ENCODE data around the gene STPG3.

STPG3 gene

GRCh38 chr9:137251194-137251461 is at the start of gene STPG3:
Gene STPG3, plus strand, starts transcription at chr9:137251286. Its CDS starts 1 bp downstream, at chr9:137251287.
- Mint-ChIP-seq H3K36me3 (ENCODE audit: low read depth) (no peaks in the 10 kb centered on the region), H3K4me1 (peaks cover 5% of the 10 kb centered on the region), H3K27ac (peak within 1 kb of the TSS in 2 of 3 experiments; percentile 31 to 35), H3K4me3 (peak within 1 kb of the TSS in 2 of 3 experiments; percentile 55), H3K27me3 (ENCODE audit: low read depth) (no peaks in the 10 kb centered on the region), H3K9me3 (no peaks in the 10 kb centered on the region)
- TF ChIP-seq CTCF (IDR thresholded peaks at IDR 0.05; ENCODE audit: unreplicated experiment in 3 of 3) = no peak

GRCh38 chr9:137202966-137203365 is 48.1 kb upstream of the STPG3 start:
- peak overlapping the region; percentile 38 to 58 (median 42) for H3K4me3 Mint-ChIP-seq
- H3K36me3 Mint-ChIP-seq (ENCODE audit: low read depth) = peaks cover 9% of the 10 kb centered on the region
- H3K4me1 Mint-ChIP-seq = peaks cover 18% of the 10 kb centered on the region
- H3K9me3 Mint-ChIP-seq = no peaks in the 10 kb centered on the region
- H3K27ac Mint-ChIP-seq = no peak overlapping the region
- no peak for TF ChIP-seq CTCF (IDR thresholded peaks at IDR 0.05; ENCODE audit: unreplicated experiment in 3 of 3)
- H3K27me3 Mint-ChIP-seq (ENCODE audit: low read depth) = peaks cover 4% of the 10 kb centered on the region

GRCh38 chr9:137204731-137205125 is 46.4 kb upstream of the STPG3 start:
- Mint-ChIP-seq H3K4me1 (peaks cover 18% of the 10 kb centered on the region), H3K9me3 (no peaks in the 10 kb centered on the region), H3K27me3 (ENCODE audit: low read depth) (peaks cover 4% of the 10 kb centered on the region), H3K4me3 (peak overlapping the region; percentile 94 to 96 (median 95)), H3K36me3 (ENCODE audit: low read depth) (peaks cover 9% of the 10 kb centered on the region), H3K27ac (peak overlapping the region; percentile 40 to 82 (median 50))
- TF ChIP-seq CTCF (IDR thresholded peaks at IDR 0.05; ENCODE audit: unreplicated experiment in 3 of 3) = no peak

- peak within 1 kb of the TSS; percentile 40 to 82 (median 79) for H3K27ac Mint-ChIP-seq
- H3K36me3 Mint-ChIP-seq (ENCODE audit: low read depth) = peaks cover 9% of the 10 kb centered on the region
- no peaks in the 10 kb centered on the region for H3K9me3 Mint-ChIP-seq
- no peak for TF ChIP-seq CTCF (IDR thresholded peaks at IDR 0.05; ENCODE audit: unreplicated experiment in 3 of 3)
- H3K4me3 Mint-ChIP-seq = peak within 1 kb of the TSS; percentile 94 to 96 (median 95)
- peaks cover 18% of the 10 kb centered on the region for H3K4me1 Mint-ChIP-seq
- H3K27me3 Mint-ChIP-seq (ENCODE audit: low read depth) = peaks cover 4% of the 10 kb centered on the region
These were observed 45.7 kb upstream of the STPG3 start, which contains the start of the genes NDOR1 and TMEM203 for GRCh38 chr9:137205126-137206069. Gene NDOR1, plus strand, starts transcription at chr9:137205700. Its CDS starts 78 bp downstream, at chr9:137205778. Gene TMEM203, minus strand, starts transcription at chr9:137205648. Its CDS starts 234 bp downstream, at chr9:137205414.

- peak overlapping the region in 2 of 3 experiments; percentile 59 to 79 for H3K27ac Mint-ChIP-seq
- peaks cover 4% of the 10 kb centered on the region for H3K27me3 Mint-ChIP-seq (ENCODE audit: low read depth)
- H3K4me1 Mint-ChIP-seq = peaks cover 18% of the 10 kb centered on the region
- H3K4me3 Mint-ChIP-seq = peak overlapping the region; percentile 94 to 96 (median 95)
- no peaks in the 10 kb centered on the region for H3K9me3 Mint-ChIP-seq
- H3K36me3 Mint-ChIP-seq (ENCODE audit: low read depth) = peaks cover 9% of the 10 kb centered on the region
- TF ChIP-seq CTCF (IDR thresholded peaks at IDR 0.05; ENCODE audit: unreplicated experiment in 3 of 3) = no peak
These were observed 44.5 kb upstream of the STPG3 start for GRCh38 chr9:137206602-137207001.

Data from nephron (organoid).